ENCODE results near the gene DEPDC5.

GRCh38 chr22:31944700-31945442, 191.1 kb downstream of the DEPDC5 start:
- TF ChIP-seq TAF1 (IDR thresholded peaks at IDR 0.05; ENCODE audit: borderline replicate concordance, insufficient read depth, low read length) (no peak), POLR2AphosphoS5 (IDR thresholded peaks at IDR 0.05; ENCODE audit: low read depth, low read length) (no peak), FOXP2 (optimal IDR thresholded peaks at IDR 0.05; ENCODE audit: borderline replicate concordance, extremely low read depth, extremely low read length, insufficient read depth) (no peak), REST (IDR thresholded peaks at IDR 0.05; ENCODE audit: insufficient read depth in 1 of 2, low read depth in 2 of 2, low read length in 2 of 2) (no peak), SIN3A (IDR thresholded peaks at IDR 0.05; ENCODE audit: borderline replicate concordance, insufficient read depth, low read length) (no peak)
